ENCODE results near the gene UFC1. TPM values are rescaled to one million over a fixed set of nuclear protein-coding genes. Genes with fewer than 3 reads are reported as not detected.

Gene UFC1
- total and polyA plus RNA-seq, 8 donors = 59.5 to 107 (median 76.0) TPM

DNA sequence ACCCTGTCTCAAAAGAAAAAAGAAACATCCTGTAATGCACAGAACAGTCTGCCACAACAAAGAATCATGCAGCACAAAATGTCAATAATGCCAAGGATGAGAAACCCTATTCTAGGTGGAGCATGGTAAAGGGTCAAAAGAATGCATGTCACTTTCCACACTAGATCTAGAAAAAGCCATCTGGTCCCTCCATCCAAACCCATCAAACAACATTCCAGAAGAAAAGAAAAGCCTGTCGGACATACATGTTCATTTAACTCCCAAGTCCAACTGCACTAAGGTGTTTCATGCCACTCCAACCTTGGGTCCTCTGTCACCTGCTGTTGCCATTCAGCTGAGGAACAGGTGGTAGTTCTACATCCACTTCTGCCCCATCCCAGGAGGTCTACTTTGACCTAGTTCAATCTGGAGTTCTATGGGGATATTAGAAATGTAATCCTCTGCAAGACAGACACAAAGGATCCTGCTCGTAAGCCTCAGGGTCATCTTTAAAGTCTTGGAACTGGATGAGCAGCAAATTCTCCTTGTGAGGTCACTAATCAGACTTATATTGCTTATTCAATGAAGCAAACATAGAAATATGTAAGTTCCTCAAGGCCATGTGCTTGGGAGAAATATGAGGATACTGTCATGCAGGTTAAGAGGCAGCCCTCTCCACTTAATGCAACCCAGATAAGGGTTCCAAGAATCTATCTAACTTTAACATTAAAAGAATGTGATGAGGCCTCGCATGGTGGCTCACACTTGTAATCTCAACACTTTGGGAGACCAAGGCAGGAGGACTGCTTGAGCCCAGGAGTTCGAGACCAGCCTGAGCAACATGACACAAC, 25.0 kb upstream of the UFC1 start:
- DNase-seq (no peak), ATAC-seq (no peak), FAIRE-seq (no peak)
- Histone ChIP-seq H3K27me3 (no peaks in the 10 kb centered on the region), H3K4me3 (no peak overlapping the region), H3K9me3 (no peaks in the 10 kb centered on the region), H3K27ac (no peak overlapping the region), H3K36me3 (peaks cover 0 to 20% (median 0%) of the 10 kb centered on the region in 3 donors), H3K4me1 (peaks cover 4 to 12% (median 6%) of the 10 kb centered on the region in 3 donors)
- 89% methylated on average over 4 of the region's 4 CpGs for WGBS, 2 donors
- intact Hi-C loops (cut with DNase I) = no loop called here
- TF ChIP-seq, protein P1, sequence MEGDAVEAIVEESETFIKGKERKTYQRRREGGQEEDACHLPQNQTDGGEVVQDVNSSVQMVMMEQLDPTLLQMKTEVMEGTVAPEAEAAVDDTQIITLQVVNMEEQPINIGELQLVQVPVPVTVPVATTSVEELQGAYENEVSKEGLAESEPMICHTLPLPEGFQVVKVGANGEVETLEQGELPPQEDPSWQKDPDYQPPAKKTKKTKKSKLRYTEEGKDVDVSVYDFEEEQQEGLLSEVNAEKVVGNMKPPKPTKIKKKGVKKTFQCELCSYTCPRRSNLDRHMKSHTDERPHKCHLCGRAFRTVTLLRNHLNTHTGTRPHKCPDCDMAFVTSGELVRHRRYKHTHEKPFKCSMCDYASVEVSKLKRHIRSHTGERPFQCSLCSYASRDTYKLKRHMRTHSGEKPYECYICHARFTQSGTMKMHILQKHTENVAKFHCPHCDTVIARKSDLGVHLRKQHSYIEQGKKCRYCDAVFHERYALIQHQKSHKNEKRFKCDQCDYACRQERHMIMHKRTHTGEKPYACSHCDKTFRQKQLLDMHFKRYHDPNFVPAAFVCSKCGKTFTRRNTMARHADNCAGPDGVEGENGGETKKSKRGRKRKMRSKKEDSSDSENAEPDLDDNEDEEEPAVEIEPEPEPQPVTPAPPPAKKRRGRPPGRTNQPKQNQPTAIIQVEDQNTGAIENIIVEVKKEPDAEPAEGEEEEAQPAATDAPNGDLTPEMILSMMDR (IDR thresholded peaks at IDR 0.05) = no peak

DNA sequence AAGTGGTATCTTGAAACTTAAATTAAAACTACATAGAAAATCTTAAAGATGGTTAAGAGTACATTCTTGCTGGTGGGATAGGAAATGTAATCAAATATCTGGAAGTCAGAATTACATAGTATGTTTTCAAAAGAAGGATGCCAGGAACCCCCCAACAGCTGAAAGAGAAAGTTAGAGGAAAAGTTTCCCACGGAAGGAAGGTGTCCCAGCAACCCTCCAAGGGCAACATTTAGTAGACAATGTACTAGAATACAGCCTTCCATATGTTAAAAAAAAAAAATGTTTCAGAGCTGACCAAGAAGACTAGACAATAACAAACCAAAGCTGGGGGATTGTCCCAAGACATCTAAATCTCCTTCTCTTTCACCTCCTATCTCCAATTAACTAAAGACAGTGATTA, 23.5 kb upstream of the UFC1 start:
- DNase-seq (no peak), ATAC-seq (no peak), FAIRE-seq (no peak)
- peaks cover 0 to 10% (median 0%) of the 10 kb centered on the region in 3 donors for H3K36me3 ChIP-seq
- WGBS, 2 donors = 39 to 47% methylated on average over 1 of the region's 1 CpG
- H3K27me3 ChIP-seq = no peaks in the 10 kb centered on the region
- H3K9me3 ChIP-seq = no peaks in the 10 kb centered on the region
- no peak overlapping the region for H3K27ac ChIP-seq
- TF ChIP-seq, protein P1 (IDR thresholded peaks at IDR 0.05) = no peak
- peaks cover 6 to 12% (median 9%) of the 10 kb centered on the region in 3 donors for H3K4me1 ChIP-seq
- H3K4me3 ChIP-seq = no peak overlapping the region
- intact Hi-C loops (cut with DNase I) = loop anchor here in 1 of 3 donors (10.0 kb wide), 1 partner anchor 295 kb away; no protein-coding TSS in a partner anchor

DNA sequence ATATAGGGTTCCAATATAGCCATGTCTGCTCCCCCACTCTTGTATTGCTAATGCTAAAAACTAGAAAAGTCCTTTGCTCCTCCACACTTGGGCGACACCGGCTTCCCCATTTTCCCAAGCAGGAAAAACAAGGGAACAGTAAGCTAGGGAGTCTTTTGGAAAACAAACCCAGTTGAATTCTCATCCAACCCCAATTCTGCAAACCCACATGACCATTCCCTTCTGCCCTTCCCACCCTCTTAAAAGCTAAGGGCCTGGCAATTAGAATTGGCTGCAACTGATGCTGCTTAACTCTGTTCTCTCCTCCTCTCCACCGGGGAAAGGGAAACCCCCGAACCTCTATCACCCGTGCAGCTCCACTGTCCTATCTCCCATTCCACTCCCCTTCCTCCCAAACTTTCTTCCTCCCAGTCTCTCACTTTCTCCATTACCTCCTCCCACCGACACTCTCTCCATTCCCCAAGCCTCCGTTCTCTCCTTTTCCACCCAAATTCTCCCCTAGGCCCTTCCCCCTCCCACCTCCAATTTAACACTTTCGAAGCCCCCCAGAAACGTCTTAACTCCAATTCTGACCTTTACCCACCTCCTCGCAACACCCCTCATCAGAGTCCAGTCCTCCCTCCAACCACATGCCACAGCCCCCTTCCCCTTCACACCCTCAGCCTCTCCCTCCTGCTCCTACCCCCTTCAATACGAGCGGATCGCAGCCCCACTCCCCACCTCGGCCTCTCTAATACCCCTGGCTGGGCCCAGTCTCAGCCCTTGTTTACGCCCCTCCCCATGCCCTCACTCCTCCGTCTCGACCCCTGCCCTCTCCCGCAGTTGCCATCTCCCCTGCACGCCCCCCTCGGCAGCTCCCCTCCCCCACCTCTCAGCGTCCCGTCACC, 22.0 kb upstream of the UFC1 start:
- Histone ChIP-seq H3K4me1 (peaks cover 6 to 12% (median 9%) of the 10 kb centered on the region in 3 donors), H3K4me3 (peak overlapping the region; percentile 51 to 79 (median 64)), H3K36me3 (peaks cover 0 to 4% (median 0%) of the 10 kb centered on the region in 3 donors), H3K9me3 (no peaks in the 10 kb centered on the region), H3K27ac (peak overlapping the region; percentile 87 to 97 (median 92)), H3K27me3 (no peaks in the 10 kb centered on the region)
- FAIRE-seq (no peak), DNase-seq (no peak), ATAC-seq (peak in 3 of 4 donors; percentile 5 to 15 (median 10))
- intact Hi-C loops (cut with DNase I) = loop anchor here in 1 of 3 donors (10.0 kb wide), 1 partner anchor 297 kb away; no protein-coding TSS in a partner anchor
- 2 to 4% methylated on average over 22 of the region's 22 CpGs for WGBS, 2 donors
- TF ChIP-seq, protein P1 (IDR thresholded peaks at IDR 0.05) = no peak

DNA sequence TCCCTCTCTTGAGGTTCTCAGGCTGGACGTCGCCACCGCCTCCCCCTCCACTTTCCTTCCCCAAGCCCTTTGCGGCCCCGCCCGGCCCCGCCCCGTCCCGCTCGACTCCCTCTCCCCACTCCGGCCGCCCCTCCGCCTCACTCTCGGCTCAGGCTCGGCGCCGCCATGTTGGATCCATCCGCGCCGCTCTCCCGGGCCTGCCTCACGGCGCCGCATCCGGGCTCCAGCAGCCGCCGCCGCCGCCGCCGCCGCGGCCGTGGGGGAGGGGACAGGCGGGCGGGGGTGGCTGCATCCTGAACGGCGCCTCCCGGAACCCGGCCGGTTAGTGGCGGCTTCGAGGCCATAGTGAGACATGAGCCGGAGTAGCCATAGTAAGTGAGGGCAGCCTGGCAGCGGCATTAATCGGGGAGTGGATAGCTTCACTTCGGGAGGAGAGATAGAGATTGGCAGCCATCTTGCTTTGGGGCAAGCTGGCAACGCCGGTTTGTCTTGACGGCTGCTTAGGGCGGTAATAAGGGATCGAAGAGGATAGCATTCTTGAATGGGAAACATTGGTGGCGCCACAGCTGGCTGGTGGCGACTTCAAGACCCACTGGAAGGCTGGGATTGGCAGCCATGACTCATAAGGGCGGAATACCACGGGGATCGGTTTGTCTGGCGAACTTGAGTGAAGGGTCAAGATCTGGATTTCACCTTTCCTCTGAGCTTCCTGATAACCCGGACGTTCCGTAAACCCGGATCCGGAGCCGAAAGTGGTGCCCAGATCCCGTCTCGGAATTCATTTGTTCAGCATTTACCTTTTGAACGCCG, 21.2 kb upstream of the UFC1 start, which contains the start of gene DEDD:
TSS of gene DEDD (minus strand) at position 258 of the 810 bp plus-strand sequence. CDS start 8,205 bp downstream, outside the sequence.
- Histone ChIP-seq H3K9me3 (no peaks in the 10 kb centered on the region), H3K27ac (peak within 1 kb of the TSS; percentile 87 to 97 (median 92)), H3K4me1 (peaks cover 6 to 12% (median 9%) of the 10 kb centered on the region in 3 donors), H3K4me3 (peak within 1 kb of the TSS; percentile 51 to 79 (median 64)), H3K36me3 (peaks cover 0 to 4% (median 0%) of the 10 kb centered on the region in 3 donors), H3K27me3 (no peaks in the 10 kb centered on the region)
- ATAC-seq (peak; percentile 89 to 95 (median 93)), DNase-seq (peak; percentile 89 to 96 (median 94)), FAIRE-seq (no peak)
- WGBS, 2 donors = 0 to 1% methylated on average over 65 to 68 of the region's 68 CpGs
- intact Hi-C loops (cut with DNase I) = loop anchor here in 1 of 3 donors (10.0 kb wide), 1 partner anchor 298 kb away; no protein-coding TSS in a partner anchor
- TF ChIP-seq, protein P1 (IDR thresholded peaks at IDR 0.05) = no peak

All from pancreas (tissue), 10 donors.